HG03060 (cell line): ENCODE data around the gene PROM2.

Source experiments
- ATAC-seq: cut with Tn5 transposase; IDR thresholded peaks from one replicate; pipeline ENCODE4 v1.9.1; 2021; ENCODE audit warnings: low read depth, moderate number of reproducible peaks; ENCODE audit not compliant: unreplicated experiment

The PROM2 gene

GRCh38 chr2:95305380-95306061 is 31.3 kb downstream of the PROM2 start:
- no peak for ATAC-seq

- no peak for ATAC-seq
These were observed 32.2 kb downstream of the PROM2 start for GRCh38 chr2:95306336-95306895.

- ATAC-seq: no peak
These were observed 32.8 kb downstream of the PROM2 start for GRCh38 chr2:95307036-95307435.

- ATAC-seq: no peak
These were observed 33.6 kb downstream of the PROM2 start for GRCh38 chr2:95307878-95308277.

DNA sequence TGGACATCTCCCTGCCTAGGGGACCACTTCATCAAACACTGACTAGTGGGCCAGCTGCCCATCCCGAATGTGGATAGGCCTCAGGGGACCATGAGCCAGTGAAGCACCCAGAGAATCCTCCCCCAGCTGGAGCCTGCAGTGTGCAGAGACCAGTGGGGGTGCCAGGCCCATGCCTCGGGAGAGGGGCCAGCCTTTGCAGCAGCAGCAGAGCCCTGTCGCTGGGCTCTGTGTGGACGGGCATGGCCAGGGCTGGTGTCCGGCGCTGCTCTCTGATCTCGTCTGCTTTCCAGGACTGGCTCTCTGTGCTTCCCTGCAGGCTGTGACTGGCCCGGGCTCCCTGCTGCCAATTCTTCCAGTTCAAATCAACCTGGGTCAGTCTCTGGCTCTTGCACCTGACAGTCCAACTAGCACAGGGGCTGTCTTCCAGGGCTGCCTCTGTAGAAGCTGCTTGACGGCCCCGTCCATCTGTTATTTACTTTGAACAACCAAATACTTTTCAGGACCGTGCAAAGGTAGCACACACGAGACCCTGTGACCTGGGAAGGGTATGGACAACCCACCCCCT is 34.3 kb downstream of the PROM2 start:
- no peak for ATAC-seq

GRCh38 chr2:95309599-95309998 is 35.4 kb downstream of the PROM2 start:
- no peak for ATAC-seq

- ATAC-seq: no peak
These were observed 36.0 kb downstream of the PROM2 start for GRCh38 chr2:95310216-95310615.

- no peak for ATAC-seq
These were observed 36.4 kb downstream of the PROM2 start for GRCh38 chr2:95310651-95311050.

DNA sequence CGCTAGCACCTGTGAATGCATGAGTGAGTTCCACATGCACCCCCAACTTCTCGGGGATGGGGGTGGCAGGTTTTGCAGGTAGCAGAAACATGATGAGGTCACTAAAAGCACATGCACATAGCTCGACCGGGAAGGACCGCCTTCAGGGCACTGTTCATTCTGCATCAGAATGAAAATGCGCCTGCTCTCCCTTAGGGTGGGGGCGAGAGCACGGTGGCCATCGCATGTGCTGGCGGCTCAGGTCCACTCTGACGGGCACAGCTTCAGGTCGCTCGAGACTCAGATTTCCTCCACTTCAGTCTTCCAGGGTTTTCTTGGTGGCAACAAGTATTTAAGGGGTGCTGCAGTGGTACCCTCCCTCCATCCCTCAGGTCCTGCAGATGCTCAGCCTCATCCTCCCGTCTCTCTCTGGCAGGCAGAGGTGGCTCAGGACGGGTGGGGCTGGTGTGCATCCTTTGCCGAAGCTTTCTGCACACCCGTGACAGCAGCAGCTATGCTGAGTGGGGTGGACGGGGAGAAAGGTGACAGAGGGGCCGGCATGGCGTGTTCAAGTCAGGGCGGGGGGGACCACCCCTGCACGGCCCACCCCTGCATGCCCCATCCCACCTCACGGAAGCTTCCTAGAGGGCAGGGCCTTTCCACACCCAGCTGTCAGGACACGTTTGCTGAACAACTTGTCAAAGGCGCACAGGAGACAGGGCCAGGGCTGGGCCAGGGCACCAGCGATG is 37.7 kb downstream of the PROM2 start:
- no peak for ATAC-seq

DNA sequence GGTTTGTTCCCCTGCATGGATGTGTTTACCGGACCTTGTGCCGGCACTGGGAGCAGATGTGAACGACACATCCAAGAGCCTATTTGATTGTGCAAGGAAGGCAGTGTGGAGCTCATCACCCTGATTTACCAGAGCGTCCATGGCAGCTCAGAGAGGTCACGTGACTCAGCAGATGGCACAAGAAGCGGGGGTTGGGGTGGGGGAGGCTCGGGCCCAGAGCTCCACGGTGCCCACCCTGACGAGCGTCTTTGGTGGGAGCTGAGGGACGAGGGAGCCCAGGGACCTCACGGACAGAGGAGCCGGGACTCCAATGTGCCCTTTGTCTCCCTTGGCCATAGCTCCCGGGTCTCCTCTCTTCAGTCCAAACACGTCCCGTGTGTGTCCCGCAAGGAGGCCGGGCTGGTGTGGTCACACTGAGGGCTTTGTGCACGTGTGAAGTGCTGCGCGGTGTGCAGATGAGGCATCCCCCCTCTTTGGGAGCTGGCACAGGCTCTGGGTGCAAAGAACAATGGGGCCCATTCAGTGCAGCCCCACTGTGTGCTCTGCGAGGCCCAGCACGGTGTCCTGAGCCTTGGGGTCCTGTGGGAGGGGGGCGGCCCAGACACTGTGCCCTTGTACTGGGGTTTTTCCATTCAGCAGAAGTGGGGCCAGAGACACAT is 38.4 kb downstream of the PROM2 start:
- ATAC-seq: no peak

DNA sequence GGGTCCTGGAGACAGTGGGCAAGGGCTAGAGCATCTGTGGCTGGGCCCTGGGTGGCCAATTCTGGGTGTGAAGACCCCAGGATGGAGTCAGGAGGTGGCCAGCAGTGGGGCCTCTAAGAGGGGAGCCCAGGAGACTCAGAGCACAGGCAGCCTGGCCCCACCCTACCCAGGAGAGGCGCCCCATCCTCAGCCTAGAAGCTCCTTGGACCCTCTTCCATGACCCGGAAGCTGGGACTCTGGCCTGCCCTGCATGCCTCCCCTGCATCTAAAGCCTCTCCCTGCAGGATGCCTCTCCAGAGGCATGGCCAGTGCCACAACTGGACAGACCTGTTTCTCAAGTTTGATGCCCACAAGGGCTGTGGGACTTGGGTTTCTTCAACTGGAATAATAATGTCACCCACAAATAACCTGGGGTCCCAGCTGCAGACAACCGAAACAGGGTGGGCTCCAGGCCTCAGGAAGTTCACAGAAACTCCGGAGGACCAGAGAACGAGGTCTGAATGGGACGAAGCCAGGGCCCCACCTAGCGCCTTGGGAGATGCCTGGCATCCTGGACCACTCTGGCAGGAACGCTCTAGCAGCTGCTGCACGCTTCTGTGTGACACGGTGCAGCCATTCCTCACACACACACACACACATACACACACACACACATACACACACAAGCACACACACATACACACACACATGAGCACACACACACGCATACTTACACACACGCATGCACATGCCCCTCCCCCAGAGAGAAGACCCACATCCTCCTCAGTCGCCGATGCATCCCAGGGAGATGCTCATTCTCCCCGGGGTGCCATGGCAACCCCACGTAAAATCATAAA is 39.3 kb downstream of the PROM2 start:
- no peak for ATAC-seq

GRCh38 chr2:95314598-95314963 is 40.3 kb downstream of the PROM2 start:
- no peak for ATAC-seq

GRCh38 chr2:95314964-95315611 is 40.8 kb downstream of the PROM2 start:
- no peak for ATAC-seq

- ATAC-seq: no peak
These were observed 41.7 kb downstream of the PROM2 start for GRCh38 chr2:95315801-95316411.

DNA sequence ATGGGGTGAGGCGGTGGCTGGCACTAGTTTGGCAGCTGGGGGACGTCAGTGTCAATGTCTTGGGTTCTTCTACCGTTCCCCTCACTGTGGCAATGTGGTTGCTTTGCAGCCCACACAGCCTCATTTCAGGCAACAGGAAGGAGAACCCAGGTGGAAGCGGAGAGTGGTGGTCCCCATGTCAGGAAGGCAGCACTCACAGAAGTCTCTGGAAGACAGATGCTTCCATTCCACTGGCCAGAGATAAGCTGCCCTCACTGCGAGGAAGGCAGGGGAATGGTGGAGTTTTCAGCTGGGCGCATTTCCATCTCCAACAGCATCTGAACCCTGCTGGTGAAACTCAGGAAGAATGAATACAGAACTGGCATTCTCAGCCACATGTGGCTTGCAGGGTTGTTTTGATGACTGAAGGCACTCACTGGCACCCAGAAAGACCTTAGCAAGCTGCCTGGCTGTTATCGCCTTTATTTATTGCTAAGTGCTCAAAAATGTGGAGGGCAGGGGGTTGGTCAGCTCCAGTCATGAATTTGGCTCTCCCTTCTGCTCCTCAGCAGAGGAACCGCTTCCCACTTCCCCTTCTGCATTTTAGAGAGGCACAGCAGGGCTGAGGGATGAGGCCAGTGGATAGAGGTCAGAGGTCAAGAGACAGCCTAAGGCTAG is 42.3 kb downstream of the PROM2 start:
- ATAC-seq: no peak

DNA sequence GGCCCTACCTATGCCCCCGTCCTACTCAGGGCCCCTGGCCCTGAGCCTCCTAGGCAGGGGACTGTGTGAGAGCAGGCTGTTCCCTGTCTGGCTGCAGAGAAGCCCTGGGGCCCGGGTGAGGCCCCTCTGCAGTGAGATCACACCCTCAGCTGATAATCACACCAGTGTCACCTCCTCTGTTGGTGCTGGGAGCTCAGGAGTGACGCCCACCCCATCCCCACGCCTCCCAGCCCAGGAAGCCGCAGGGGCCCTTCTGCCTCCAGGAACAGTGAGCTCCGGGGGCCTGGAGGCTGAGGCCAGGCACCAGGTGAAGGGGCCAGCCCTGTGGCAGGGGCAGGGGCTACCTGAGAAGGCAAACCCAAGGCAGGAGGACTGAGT is 42.9 kb downstream of the PROM2 start:
- ATAC-seq: no peak

DNA sequence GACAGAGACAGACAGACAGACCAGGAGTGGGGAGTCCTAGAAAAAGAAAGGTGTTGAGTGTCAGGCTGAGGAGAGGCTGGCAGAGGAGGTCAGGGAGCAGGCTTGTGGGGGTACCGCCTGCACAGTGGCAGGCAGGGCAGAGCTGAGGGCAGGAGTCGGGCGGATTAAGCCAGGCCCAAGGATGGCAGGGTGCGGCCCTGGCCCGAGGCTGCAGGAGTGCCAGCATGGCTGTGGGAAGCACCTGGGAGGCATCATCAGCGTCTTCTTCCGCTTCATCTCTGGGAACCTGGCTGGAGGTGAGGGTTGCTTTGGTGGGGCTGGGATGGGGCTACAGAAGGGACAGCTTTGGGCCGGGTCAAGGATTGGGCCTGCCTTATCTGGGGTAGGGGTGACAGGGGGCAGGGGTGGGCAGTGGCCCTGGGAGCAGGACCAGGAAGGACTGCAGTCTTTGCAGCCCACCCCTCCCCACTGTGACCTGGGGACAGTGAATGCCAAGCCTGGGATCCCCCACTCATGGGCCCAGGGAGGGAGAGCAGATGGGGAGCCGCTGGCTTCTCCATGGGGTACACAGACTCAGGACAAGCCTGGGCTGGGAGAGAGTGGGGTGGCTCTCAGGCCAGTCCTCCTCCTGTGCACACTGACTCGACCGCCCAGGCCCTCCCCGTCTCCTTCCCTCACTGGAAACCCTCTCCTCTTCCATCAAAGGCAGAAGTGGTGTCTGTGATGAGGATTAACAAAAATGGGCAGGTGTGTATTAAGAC is 43.6 kb downstream of the PROM2 start:
- no peak for ATAC-seq
